ENCODE data around the gene ARL14.

DNA sequence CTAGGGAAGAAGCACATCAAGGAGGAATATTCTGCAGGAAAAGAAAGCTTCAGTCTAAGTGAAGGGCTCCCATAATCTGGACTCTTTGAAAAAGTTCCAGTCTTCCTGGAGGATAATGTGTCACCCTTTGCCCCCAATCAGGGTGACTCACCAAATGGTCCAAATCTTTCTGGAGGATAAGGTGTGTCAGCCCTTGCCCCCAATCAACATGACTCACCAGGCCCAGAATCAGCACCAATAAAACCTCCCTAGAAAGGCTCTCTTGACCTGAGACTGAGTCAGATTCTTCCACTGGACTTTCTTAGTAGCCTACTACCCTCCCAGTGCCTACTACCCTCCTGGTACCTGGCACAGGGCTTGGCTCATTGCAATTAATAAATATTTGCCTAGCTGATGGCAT lies 9.5 kb upstream of the ARL14 start:
- no peak for TF ChIP-seq POLR2A (IDR thresholded peaks at IDR 0.05; ENCODE audit: low read depth, low read length)
- TF ChIP-seq TAF1 (IDR thresholded peaks at IDR 0.05; ENCODE audit: low read depth, low read length): no peak
